DOHH2 (cell line): Measurements from ENCODE around the gene LBH.
A peak's percentile ranks its signal among the peaks of the same experiment; 100 is the strongest.

Source experiments
- H3F3A ChIP-seq: fragments of 200-600 bp; sonication (generic), shearing (Covaris generic); 2 replicates; pipeline ENCODE4 v1.6.0; 2016; ENCODE audit warnings: antibody characterized with exemption, mild to moderate bottlenecking; ENCODE audit not compliant: control insufficient read depth, insufficient read depth
- H3K27ac ChIP-seq: fragments of 200-600 bp; sonication (generic); 2 replicates; pipeline ENCODE4 v1.5.1; 2014; ENCODE audit warnings: low read depth, mild to moderate bottlenecking, low read length, moderate library complexity
- H3K27me3 ChIP-seq: fragments of 200-600 bp; sonication (generic); 2 replicates; pipeline ENCODE4 v1.6.1; 2014; ENCODE audit warnings: mild to moderate bottlenecking, low read length, mixed read lengths; ENCODE audit not compliant: control insufficient read depth
- H3K36me3 ChIP-seq: fragments of 200-600 bp; sonication (generic); 2 replicates; pipeline ENCODE4 v1.6.1; 2014; ENCODE audit warnings: mild to moderate bottlenecking, low read length, moderate library complexity, mixed read lengths; ENCODE audit not compliant: control insufficient read depth
- H3K4me1 ChIP-seq: fragments of 200-600 bp; sonication (generic); 2 replicates; pipeline ENCODE4 v1.6.1; 2014; ENCODE audit warnings: mild to moderate bottlenecking, low read length, mixed read lengths; ENCODE audit not compliant: control insufficient read depth
- H3K4me2 ChIP-seq: fragments of 200-600 bp; sonication (generic); 2 replicates; pipeline ENCODE4 v1.6.0; 2014; ENCODE audit warnings: mild to moderate bottlenecking, low read length, moderate library complexity
- H3K4me3 ChIP-seq: fragments of 200-600 bp; sonication (generic); 2 replicates; pipeline ENCODE4 v1.5.1; 2014; ENCODE audit warnings: mild to moderate bottlenecking, low read length, mixed read lengths
- H3K79me2 ChIP-seq: fragments of 200-600 bp; sonication (generic); 2 replicates; pipeline ENCODE4 v1.6.1; 2014; ENCODE audit warnings: mild to moderate bottlenecking, low read length, mixed read lengths; ENCODE audit not compliant: control insufficient read depth
- H3K9me2 ChIP-seq: fragments of 200-600 bp; sonication (generic); replicated peaks from 2 replicates; pipeline ENCODE4 v1.6.1; 2014; ENCODE audit warnings: mild to moderate bottlenecking, low read length, mixed read lengths; ENCODE audit not compliant: control insufficient read depth
- H3K9me3 ChIP-seq: fragments of 200-600 bp; sonication (generic); 2 replicates; pipeline ENCODE4 v1.6.1; 2014; ENCODE audit warnings: antibody characterized with exemption, low read length, mixed read lengths; ENCODE audit not compliant: control insufficient read depth, insufficient read depth
- H4K20me1 ChIP-seq: fragments of 200-600 bp; sonication (generic); 2 replicates; pipeline ENCODE4 v1.6.0; 2014; ENCODE audit warnings: low read depth, mild to moderate bottlenecking, antibody characterized with exemption, low read length, moderate library complexity; ENCODE audit not compliant: control insufficient read depth, insufficient read depth
- EZH2phosphoT487 ChIP-seq: fragments of 200-600 bp; sonication (generic); IDR thresholded peaks from 2 replicates; pipeline ENCODE4 v1.6.1; 2017; ENCODE audit warnings: borderline replicate concordance, mild to moderate bottlenecking, antibody characterized with exemption, low read length, moderate library complexity, mixed read lengths
- TF ChIP-seq, protein P1 (sequence below): fragments of 200-600 bp; sonication (generic); IDR thresholded peaks from one replicate; pipeline ENCODE4 v1.5.1; 2014; ENCODE audit warnings: antibody characterized with exemption, mild to moderate bottlenecking, low read depth, low read length; ENCODE audit not compliant: poor library complexity, severe bottlenecking

Gene LBH

DNA sequence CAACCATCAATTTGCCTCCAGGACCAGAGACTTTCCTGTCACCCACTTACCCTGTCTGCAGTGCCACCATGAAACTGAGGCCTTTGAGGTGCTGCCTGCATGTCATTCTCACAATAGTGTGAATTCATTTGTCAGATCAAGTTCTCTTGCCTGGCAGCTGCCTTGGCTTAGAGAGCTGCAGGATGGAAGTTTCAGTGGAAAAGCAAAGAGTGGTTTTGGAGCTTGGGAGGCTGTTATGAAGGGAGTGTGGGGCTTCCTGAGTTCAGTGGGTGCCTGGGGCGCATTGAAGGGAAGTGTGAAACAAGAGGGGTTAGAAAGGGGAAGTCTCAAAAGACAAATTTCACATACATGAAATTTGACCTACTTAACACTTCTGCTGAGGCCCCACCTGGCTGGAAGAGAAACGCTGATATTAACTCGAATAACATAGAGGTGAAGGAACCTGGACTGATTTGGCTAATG is 7.9 kb upstream of the LBH start:
- Histone ChIP-seq H3K4me2 (peak overlapping the region; percentile 93), H3K27ac (peak overlapping the region; percentile 54), H3K4me1 (peaks cover 35% of the 10 kb centered on the region), H3F3A (peaks cover 4% of the 10 kb centered on the region; the same call in 1 of the 2 replicates), H3K9me3 (no peaks in the 10 kb centered on the region), H3K27me3 (no peaks in the 10 kb centered on the region), H3K79me2 (no peaks in the 10 kb centered on the region), H3K36me3 (no peaks in the 10 kb centered on the region), H3K9me2 (no peaks in the 10 kb centered on the region), H3K4me3 (peak overlapping the region; percentile 38; the same call in 1 of the 2 replicates), H4K20me1 (no peaks in the 10 kb centered on the region)
- TF ChIP-seq EZH2phosphoT487 = no peak
- TF ChIP-seq, protein P1, sequence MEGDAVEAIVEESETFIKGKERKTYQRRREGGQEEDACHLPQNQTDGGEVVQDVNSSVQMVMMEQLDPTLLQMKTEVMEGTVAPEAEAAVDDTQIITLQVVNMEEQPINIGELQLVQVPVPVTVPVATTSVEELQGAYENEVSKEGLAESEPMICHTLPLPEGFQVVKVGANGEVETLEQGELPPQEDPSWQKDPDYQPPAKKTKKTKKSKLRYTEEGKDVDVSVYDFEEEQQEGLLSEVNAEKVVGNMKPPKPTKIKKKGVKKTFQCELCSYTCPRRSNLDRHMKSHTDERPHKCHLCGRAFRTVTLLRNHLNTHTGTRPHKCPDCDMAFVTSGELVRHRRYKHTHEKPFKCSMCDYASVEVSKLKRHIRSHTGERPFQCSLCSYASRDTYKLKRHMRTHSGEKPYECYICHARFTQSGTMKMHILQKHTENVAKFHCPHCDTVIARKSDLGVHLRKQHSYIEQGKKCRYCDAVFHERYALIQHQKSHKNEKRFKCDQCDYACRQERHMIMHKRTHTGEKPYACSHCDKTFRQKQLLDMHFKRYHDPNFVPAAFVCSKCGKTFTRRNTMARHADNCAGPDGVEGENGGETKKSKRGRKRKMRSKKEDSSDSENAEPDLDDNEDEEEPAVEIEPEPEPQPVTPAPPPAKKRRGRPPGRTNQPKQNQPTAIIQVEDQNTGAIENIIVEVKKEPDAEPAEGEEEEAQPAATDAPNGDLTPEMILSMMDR = no peak

DNA sequence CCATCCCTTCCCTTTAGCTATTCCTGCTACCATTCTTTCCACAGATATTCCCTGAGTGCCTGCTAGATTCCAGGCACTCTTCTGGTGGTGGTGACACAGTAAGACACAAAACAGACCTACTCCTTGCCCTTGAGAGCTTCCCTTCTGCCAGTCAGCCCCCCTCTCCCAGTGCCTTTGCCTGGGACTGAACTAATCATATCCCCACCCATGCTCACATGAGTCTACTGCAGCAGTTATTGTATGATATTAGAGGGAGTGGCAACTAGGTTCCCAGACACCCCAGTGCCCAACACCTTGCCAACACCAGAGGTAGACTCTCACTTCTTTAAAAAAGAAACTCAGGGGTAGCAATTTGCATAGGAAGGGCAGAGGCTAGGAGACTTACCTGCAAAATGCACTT is 7.2 kb upstream of the LBH start:
- H3K79me2 ChIP-seq = no peaks in the 10 kb centered on the region
- H3K9me3 ChIP-seq = no peaks in the 10 kb centered on the region
- H3K4me2 ChIP-seq = peak overlapping the region; percentile 93
- peaks cover 4% of the 10 kb centered on the region; the same call in 1 of the 2 replicates for H3F3A ChIP-seq
- TF ChIP-seq, protein P1 = no peak
- no peak for TF ChIP-seq EZH2phosphoT487
- no peaks in the 10 kb centered on the region for H4K20me1 ChIP-seq
- no peaks in the 10 kb centered on the region for H3K36me3 ChIP-seq
- H3K4me3 ChIP-seq = peak overlapping the region; percentile 38
- no peaks in the 10 kb centered on the region for H3K27me3 ChIP-seq
- H3K4me1 ChIP-seq = peaks cover 34% of the 10 kb centered on the region
- no peaks in the 10 kb centered on the region for H3K9me2 ChIP-seq
- peak overlapping the region; percentile 54 for H3K27ac ChIP-seq

DNA sequence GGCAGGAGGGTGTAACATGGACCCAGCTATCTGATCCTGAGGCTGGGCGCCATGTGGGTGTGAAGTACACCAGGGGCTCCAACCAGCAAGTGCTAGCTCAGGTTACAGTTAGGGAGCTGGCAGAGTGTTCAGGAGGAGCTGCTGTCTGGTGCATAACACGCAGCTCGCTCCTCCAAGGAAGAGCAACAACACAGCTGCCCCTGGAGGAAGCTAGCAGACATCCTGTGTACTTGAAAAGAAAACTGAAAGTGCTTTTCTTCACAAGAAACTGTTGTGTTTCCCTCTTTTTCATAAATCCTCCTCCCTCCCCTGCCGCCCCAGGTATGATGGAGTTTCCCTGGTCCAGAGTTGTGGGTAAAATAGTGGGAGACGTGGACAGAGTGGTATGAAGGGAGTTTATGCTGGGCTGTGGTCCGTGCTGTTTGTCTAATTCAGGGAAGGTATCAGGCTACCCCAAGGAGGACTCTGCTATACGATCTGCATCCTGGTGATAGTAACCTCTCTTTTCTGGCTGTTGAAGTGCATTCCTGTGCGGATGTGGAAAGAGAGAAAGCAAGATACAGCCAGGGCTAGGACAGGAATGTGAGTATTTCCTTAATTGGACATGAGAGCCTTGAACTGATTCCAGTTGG is 6.1 kb upstream of the LBH start:
- no peaks in the 10 kb centered on the region for H4K20me1 ChIP-seq
- no peaks in the 10 kb centered on the region for H3K9me2 ChIP-seq
- no peaks in the 10 kb centered on the region for H3K36me3 ChIP-seq
- H3K4me1 ChIP-seq = peaks cover 34% of the 10 kb centered on the region
- H3K9me3 ChIP-seq = no peaks in the 10 kb centered on the region
- peak overlapping the region; percentile 23 for H3K27ac ChIP-seq
- peaks cover 4% of the 10 kb centered on the region; the same call in 1 of the 2 replicates for H3F3A ChIP-seq
- H3K27me3 ChIP-seq = peaks cover 5% of the 10 kb centered on the region
- TF ChIP-seq EZH2phosphoT487 = no peak
- TF ChIP-seq, protein P1 = no peak
- no peaks in the 10 kb centered on the region for H3K79me2 ChIP-seq
- H3K4me3 ChIP-seq = peak overlapping the region; percentile 72
- H3K4me2 ChIP-seq = peak overlapping the region; percentile 93
